ENCODE results near the gene SOCS1.
"Not testable (repeated sequence)": the region's sequence is repeated elsewhere in the genome, so short reads cannot be mapped to it uniquely, and the experiment has no call there.

Gene SOCS1

GRCh38 chr16:11224096-11224893, 31.7 kb downstream of the SOCS1 start:
- DNase-seq = peak; percentile 63 to 74

GRCh38 chr16:11220507-11220906, 35.5 kb downstream of the SOCS1 start:
- DNase-seq = not testable (repeated sequence)

- DNase-seq = no peak
Observed at GRCh38 chr16:11219178-11219577, 36.8 kb downstream of the SOCS1 start.

GRCh38 chr16:11218604-11218962, 37.4 kb downstream of the SOCS1 start:
- DNase-seq = no peak

- no peak for DNase-seq
Observed at GRCh38 chr16:11217651-11218603, 38.1 kb downstream of the SOCS1 start.

GRCh38 chr16:11215935-11216556, 40.0 kb downstream of the SOCS1 start:
- DNase-seq = no peak

- DNase-seq = no peak
Observed at GRCh38 chr16:11213799-11214198, 42.2 kb downstream of the SOCS1 start.

GRCh38 chr16:11213373-11213772, 42.6 kb downstream of the SOCS1 start:
- DNase-seq = no peak

GRCh38 chr16:11212798-11213196, 43.2 kb downstream of the SOCS1 start:
- no peak for DNase-seq

GRCh38 chr16:11211977-11212797, 43.8 kb downstream of the SOCS1 start:
- DNase-seq = no peak

GRCh38 chr16:11211061-11211976, 44.7 kb downstream of the SOCS1 start:
- no peak for DNase-seq

GRCh38 chr16:11210260-11210659, 45.7 kb downstream of the SOCS1 start:
- no peak for DNase-seq

- peak in 1 of 2 donors; percentile 66 for DNase-seq
Observed at GRCh38 chr16:11208916-11209665, 46.9 kb downstream of the SOCS1 start.

GRCh38 chr16:11207646-11208045, 48.4 kb downstream of the SOCS1 start:
- no peak for DNase-seq

GRCh38 chr16:11205754-11206581, 50.0 kb downstream of the SOCS1 start:
- peak in 1 of 2 donors; percentile 23 for DNase-seq

- no peak for DNase-seq
Observed at GRCh38 chr16:11205065-11205699, 50.8 kb downstream of the SOCS1 start.

GRCh38 chr16:11204513-11205047, 51.4 kb downstream of the SOCS1 start:
- no peak for DNase-seq

Data from CD4-positive, alpha-beta T cell treated with Interleukin-1 beta for 1 hour (primary cell).